ENCODE measurements around the gene RAB20.

Gene RAB20

DNA sequence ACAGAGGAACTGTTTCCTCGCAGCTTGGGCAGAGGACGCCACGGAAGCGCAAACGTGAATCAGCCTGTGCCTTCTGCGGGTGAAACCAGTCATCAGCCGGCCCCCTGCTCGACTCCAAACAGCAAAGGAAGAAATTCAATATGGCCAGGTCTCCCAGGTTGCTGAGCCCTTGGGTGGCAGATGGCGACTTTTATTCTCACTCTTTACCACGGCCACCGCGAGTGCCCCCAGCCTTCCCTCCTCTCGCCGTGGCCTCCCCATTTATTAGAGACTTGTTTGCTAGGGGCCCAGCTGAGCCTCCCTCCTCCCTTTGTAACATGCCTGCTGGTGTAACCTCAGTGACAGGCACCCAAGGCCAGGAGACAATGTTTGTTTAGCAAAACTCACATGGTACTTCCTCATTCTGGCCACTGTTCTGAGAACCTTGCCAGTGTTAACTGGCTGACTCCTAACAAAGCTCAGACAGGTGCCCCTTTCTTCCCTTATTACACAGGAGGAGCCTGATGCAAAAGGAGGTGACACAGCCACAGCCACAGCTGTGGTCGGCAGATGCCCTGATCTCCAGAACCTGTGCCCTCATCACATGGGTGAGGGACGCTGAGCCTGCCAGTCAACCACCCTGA is 5.8 kb downstream of the RAB20 start:
- Histone ChIP-seq H3K9me3 (ENCODE audit: control insufficient read depth, low read length) (no peaks in the 10 kb centered on the region), H3K4me3 (ENCODE audit: insufficient read depth, low read depth, low read length) (no peak overlapping the region), H3K4me1 (ENCODE audit: control insufficient read depth, insufficient read depth, low read length) (peaks cover 7% of the 10 kb centered on the region), H3K27ac (ENCODE audit: insufficient read depth, low read depth, low read length, poor library complexity, severe bottlenecking) (no peak overlapping the region), H3K36me3 (ENCODE audit: control insufficient read depth, insufficient read depth, low read length) (no peaks in the 10 kb centered on the region), H3K27me3 (ENCODE audit: control insufficient read depth, insufficient read depth, low read length, poor library complexity, severe bottlenecking) (peaks cover 17% of the 10 kb centered on the region)
- 93 to 94% methylated on average over 16 of the region's 16 CpGs for WGBS, 2 experiments

DNA sequence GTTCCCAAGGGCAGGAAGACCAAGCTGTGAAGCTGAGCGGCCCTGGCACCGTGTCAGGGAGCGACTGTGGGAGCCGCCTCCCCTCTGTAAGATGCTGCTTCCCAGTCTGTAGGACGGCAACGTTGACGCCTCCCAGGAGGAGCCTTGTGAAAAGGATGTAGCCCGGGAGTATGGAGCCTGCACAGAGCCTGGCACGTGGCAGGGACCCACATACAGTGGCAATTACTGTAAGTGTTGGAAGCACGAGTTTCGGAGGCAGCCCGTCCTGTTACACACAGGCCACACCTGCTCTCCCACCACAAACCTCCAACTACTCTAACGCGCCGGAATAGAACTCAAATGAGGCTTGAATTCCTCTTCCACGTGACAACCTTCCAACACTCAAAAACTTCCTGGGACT is 6.6 kb downstream of the RAB20 start:
- H3K9me3 ChIP-seq (ENCODE audit: control insufficient read depth, low read length) = no peaks in the 10 kb centered on the region
- no peak overlapping the region for H3K4me3 ChIP-seq (ENCODE audit: insufficient read depth, low read depth, low read length)
- peaks cover 9% of the 10 kb centered on the region for H3K27me3 ChIP-seq (ENCODE audit: control insufficient read depth, insufficient read depth, low read length, poor library complexity, severe bottlenecking)
- no peaks in the 10 kb centered on the region for H3K36me3 ChIP-seq (ENCODE audit: control insufficient read depth, insufficient read depth, low read length)
- 87 to 91% methylated on average over 16 of the region's 16 CpGs for WGBS, 2 experiments
- H3K27ac ChIP-seq (ENCODE audit: insufficient read depth, low read depth, low read length, poor library complexity, severe bottlenecking) = no peak overlapping the region
- H3K4me1 ChIP-seq (ENCODE audit: control insufficient read depth, insufficient read depth, low read length) = peaks cover 7% of the 10 kb centered on the region

DNA sequence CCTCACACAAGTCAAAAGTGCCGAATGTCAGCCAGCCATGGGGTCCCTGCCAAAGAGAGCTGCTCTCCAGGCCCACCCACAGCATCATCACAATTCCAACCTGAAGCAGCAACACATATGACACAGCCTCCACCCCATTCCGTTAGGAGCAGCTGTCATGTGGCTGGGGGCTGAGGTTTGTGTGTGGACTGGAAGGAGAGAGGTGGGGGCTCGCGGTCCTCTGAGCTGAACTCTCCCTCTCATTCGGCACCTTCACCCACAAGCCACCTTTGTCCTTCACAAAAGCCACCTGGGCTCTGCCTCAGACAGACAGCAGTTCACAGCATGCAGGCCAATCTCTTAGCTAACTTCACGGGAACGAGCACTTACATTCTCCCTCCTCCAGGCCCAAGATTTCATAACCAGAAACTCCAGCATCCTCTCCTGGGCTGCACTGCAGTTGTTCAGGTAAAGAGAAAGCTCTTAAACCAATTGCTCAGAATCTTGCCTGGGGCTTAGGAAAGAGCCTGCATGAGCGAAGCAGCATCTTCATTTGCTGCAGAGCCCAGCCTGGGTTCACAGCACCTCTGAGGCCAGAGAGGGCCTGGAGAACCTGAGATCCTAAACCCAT is 7.2 kb downstream of the RAB20 start:
- Histone ChIP-seq H3K4me3 (ENCODE audit: insufficient read depth, low read depth, low read length) (no peak overlapping the region), H3K4me1 (ENCODE audit: control insufficient read depth, insufficient read depth, low read length) (peaks cover 7% of the 10 kb centered on the region), H3K27ac (ENCODE audit: insufficient read depth, low read depth, low read length, poor library complexity, severe bottlenecking) (no peak overlapping the region), H3K36me3 (ENCODE audit: control insufficient read depth, insufficient read depth, low read length) (no peaks in the 10 kb centered on the region), H3K9me3 (ENCODE audit: control insufficient read depth, low read length) (no peaks in the 10 kb centered on the region), H3K27me3 (ENCODE audit: control insufficient read depth, insufficient read depth, low read length, poor library complexity, severe bottlenecking) (peaks cover 3% of the 10 kb centered on the region)
- 73 to 78% methylated on average over 6 to 8 of the region's 8 CpGs for WGBS, 2 experiments

DNA sequence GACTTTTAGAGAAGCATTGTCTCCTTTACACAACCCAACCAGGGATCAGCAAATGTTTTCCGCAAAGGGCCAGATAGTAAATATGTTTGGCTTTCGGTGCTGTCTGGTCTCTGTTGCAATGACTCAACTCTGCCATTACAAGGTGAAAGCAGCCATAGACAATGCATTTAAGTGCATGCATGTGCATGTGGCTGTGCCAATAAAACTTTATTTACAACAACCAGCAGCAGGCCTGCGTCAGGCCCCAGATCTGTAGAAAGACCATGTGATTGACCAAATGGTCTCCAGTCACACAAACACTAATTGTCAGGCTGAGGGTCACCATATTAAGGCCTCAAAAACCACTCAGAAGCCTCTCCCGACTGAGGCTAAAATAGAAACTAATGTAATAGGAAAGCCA is 8.1 kb downstream of the RAB20 start:
- no peak overlapping the region for H3K4me3 ChIP-seq (ENCODE audit: insufficient read depth, low read depth, low read length)
- WGBS, 2 experiments = 83 to 89% methylated on average over 4 of the region's 4 CpGs
- H3K27ac ChIP-seq (ENCODE audit: insufficient read depth, low read depth, low read length, poor library complexity, severe bottlenecking) = no peak overlapping the region
- H3K36me3 ChIP-seq (ENCODE audit: control insufficient read depth, insufficient read depth, low read length) = no peaks in the 10 kb centered on the region
- H3K27me3 ChIP-seq (ENCODE audit: control insufficient read depth, insufficient read depth, low read length, poor library complexity, severe bottlenecking) = no peaks in the 10 kb centered on the region
- H3K9me3 ChIP-seq (ENCODE audit: control insufficient read depth, low read length) = no peaks in the 10 kb centered on the region
- H3K4me1 ChIP-seq (ENCODE audit: control insufficient read depth, insufficient read depth, low read length) = peaks cover 7% of the 10 kb centered on the region

DNA sequence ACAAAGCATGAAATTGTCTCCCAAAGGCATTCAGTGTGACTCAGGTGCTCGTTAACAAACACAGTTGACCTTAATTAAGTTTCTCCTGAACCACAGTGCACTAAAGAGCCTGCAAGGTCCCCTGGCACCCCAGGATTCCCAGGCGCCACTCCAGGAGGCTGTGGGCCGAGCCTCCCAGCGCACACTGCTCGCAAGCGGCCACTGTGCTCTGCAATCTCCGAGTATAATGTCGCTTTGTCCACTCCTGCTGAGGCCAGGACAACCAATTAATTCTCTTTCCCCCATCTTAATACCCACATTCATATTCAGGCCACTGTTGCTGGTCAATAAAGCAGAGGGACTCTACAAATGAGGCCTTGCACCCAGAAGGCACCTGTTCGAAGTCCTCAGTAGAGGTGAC is 8.8 kb downstream of the RAB20 start:
- H3K36me3 ChIP-seq (ENCODE audit: control insufficient read depth, insufficient read depth, low read length) = no peaks in the 10 kb centered on the region
- no peaks in the 10 kb centered on the region for H3K9me3 ChIP-seq (ENCODE audit: control insufficient read depth, low read length)
- H3K4me3 ChIP-seq (ENCODE audit: insufficient read depth, low read depth, low read length) = no peak overlapping the region
- peaks cover 7% of the 10 kb centered on the region for H3K4me1 ChIP-seq (ENCODE audit: control insufficient read depth, insufficient read depth, low read length)
- H3K27ac ChIP-seq (ENCODE audit: insufficient read depth, low read depth, low read length, poor library complexity, severe bottlenecking) = no peak overlapping the region
- no peaks in the 10 kb centered on the region for H3K27me3 ChIP-seq (ENCODE audit: control insufficient read depth, insufficient read depth, low read length, poor library complexity, severe bottlenecking)
- whole genome bisulfite sequencing, 2 experiments = 95 to 96% methylated on average over 9 of the region's 9 CpGs

DNA sequence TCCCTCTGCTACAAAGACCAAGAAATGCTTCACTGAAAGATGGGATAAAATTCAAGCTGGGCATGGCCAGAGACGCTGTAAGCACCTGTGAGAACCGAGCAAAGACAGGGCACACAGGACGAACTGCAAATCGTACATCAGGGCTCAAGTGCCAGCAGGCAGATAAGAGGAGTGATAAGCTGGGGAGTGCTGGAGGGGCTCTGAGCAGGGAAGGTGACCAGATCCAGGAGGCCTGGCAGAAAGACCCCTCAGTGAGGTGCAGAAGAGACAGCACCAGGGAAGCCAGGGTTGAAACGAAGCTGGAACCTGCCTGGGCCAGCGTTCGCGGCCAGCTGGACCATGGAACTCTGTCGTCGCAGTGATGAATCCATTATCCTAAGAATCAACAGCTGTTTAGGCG is 10.2 kb downstream of the RAB20 start:
- H3K4me1 ChIP-seq (ENCODE audit: control insufficient read depth, insufficient read depth, low read length) = peaks cover 7% of the 10 kb centered on the region

DNA sequence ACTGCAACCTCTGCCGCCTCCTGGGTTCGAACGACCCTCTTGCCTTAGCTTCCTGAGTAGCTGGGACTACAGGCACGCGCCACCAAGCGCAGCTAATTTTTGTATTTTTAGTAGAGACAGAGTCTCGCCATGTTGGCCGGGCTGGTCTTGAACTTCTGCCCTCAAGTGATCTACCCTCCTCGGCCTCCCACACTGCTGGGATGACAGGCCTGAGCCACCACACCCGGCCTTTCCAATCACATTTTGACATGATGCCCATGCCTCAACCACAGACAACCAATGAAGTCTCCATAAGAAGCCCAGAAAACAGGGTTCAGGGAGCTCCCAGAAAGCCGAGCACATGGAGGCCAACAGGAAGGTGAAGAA is 11.7 kb downstream of the RAB20 start:
- Histone ChIP-seq H3K27ac (ENCODE audit: insufficient read depth, low read depth, low read length, poor library complexity, severe bottlenecking) (no peak overlapping the region), H3K27me3 (ENCODE audit: control insufficient read depth, insufficient read depth, low read length, poor library complexity, severe bottlenecking) (no peaks in the 10 kb centered on the region), H3K4me3 (ENCODE audit: insufficient read depth, low read depth, low read length) (no peak overlapping the region), H3K4me1 (ENCODE audit: control insufficient read depth, insufficient read depth, low read length) (peaks cover 7% of the 10 kb centered on the region), H3K9me3 (ENCODE audit: control insufficient read depth, low read length) (no peaks in the 10 kb centered on the region), H3K36me3 (ENCODE audit: control insufficient read depth, insufficient read depth, low read length) (no peaks in the 10 kb centered on the region)
- 92 to 95% methylated on average over 11 of the region's 11 CpGs for WGBS, 2 experiments

More for the DNA sequence above, 10.2 kb downstream of the RAB20 start:
- H3K27me3 ChIP-seq (ENCODE audit: control insufficient read depth, insufficient read depth, low read length, poor library complexity, severe bottlenecking) = no peaks in the 10 kb centered on the region
- no peaks in the 10 kb centered on the region for H3K9me3 ChIP-seq (ENCODE audit: control insufficient read depth, low read length)
- no peak overlapping the region for H3K4me3 ChIP-seq (ENCODE audit: insufficient read depth, low read depth, low read length)
- no peaks in the 10 kb centered on the region for H3K36me3 ChIP-seq (ENCODE audit: control insufficient read depth, insufficient read depth, low read length)
- 94 to 96% methylated on average over 11 of the region's 11 CpGs for WGBS, 2 experiments
- no peak overlapping the region for H3K27ac ChIP-seq (ENCODE audit: insufficient read depth, low read depth, low read length, poor library complexity, severe bottlenecking)

DNA sequence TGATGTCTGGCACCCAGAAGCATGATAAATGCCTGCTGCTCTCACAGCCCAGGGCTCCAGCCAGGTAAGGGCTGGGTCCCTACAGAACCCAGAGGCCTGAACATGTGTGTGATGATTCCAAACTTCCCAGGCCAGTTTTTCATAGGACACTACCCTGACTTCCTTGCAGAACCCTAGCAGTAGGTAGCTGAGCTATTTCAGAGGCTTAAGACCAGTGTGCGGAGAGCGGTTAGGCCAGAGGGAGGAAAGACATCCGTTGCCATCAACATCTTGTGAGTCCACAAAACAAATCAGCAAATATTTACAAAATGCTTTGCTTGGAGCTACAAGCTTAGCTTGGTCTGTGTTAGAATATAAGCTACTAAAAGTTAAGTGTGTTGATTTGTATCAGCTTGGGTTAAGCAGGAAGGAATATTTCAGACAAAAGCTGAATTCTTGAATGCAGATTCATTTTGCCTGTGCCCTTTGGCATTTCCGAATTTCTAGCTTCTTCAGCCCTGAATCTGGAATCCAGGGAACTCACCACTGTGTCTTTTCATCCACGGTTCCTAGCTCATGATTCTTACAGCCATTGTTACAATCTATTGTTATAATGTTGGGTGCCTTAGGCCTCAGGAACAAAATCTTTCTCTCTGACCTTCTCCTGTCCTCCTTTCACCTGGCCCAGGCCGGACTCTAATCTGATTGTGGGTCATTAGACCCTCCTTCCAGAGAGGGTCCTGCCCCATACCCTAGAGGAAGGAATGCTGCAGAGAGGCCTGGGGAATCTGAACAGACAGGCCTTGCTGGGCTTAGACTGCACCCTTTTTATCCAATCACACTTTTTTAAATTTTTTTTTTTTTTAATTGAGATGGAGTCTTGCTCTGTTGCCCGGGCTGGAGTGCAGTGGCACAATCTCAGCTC is 12.4 kb downstream of the RAB20 start:
- no peaks in the 10 kb centered on the region for H3K9me3 ChIP-seq (ENCODE audit: control insufficient read depth, low read length)
- 89 to 94% methylated on average over 7 of the region's 7 CpGs for WGBS, 2 experiments
- no peaks in the 10 kb centered on the region for H3K27me3 ChIP-seq (ENCODE audit: control insufficient read depth, insufficient read depth, low read length, poor library complexity, severe bottlenecking)
- no peaks in the 10 kb centered on the region for H3K36me3 ChIP-seq (ENCODE audit: control insufficient read depth, insufficient read depth, low read length)
- H3K27ac ChIP-seq (ENCODE audit: insufficient read depth, low read depth, low read length, poor library complexity, severe bottlenecking) = no peak overlapping the region
- peaks cover 1% of the 10 kb centered on the region for H3K4me1 ChIP-seq (ENCODE audit: control insufficient read depth, insufficient read depth, low read length)
- H3K4me3 ChIP-seq (ENCODE audit: insufficient read depth, low read depth, low read length) = no peak overlapping the region

DNA sequence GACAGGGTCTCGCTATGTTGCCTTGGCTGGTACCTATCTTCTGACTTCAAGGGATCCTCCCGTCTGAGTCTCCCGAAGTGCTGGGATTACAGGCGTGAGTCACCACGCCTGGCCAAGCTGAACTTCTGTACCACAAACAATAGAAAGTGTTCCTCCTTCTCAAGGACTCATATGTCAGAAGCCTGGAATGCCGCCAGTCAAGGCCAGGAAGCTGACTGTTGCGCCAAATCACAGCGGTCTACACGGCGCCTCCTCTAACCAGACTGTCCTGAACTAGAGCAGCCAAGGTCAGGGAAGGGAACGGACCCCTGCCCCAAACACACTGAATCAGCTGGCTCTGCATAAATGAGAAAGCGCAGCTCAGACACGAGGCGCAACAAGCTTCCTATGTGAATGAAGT is 14.6 kb downstream of the RAB20 start:
- H3K27me3 ChIP-seq (ENCODE audit: control insufficient read depth, insufficient read depth, low read length, poor library complexity, severe bottlenecking) = no peaks in the 10 kb centered on the region
- no peak overlapping the region for H3K27ac ChIP-seq (ENCODE audit: insufficient read depth, low read depth, low read length, poor library complexity, severe bottlenecking)
- no peaks in the 10 kb centered on the region for H3K36me3 ChIP-seq (ENCODE audit: control insufficient read depth, insufficient read depth, low read length)
- WGBS, 2 experiments = 93 to 95% methylated on average over 14 of the region's 14 CpGs
- no peaks in the 10 kb centered on the region for H3K4me1 ChIP-seq (ENCODE audit: control insufficient read depth, insufficient read depth, low read length)
- H3K4me3 ChIP-seq (ENCODE audit: insufficient read depth, low read depth, low read length) = no peak overlapping the region
- no peaks in the 10 kb centered on the region for H3K9me3 ChIP-seq (ENCODE audit: control insufficient read depth, low read length)

DNA sequence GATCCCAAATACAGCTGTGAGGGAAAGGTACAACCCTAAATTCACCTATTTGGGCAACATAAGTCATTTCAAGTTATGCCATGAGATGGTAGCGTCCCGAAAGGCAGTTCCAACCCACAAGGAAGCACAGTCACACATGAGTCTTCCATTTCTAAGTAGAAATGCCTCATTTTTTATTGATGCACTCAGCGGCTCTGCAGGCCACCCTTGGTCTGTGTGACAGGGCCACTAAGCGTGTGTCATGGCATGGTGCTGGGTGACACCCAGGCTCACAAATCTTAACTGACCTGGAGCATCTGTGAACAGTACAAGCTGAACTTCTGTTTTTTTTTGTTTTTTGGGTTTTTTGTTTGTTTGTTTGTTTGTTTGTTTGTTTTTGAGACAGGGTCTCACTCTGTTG is 15.1 kb downstream of the RAB20 start:
- H3K36me3 ChIP-seq (ENCODE audit: control insufficient read depth, insufficient read depth, low read length) = no peaks in the 10 kb centered on the region
- no peak overlapping the region for H3K4me3 ChIP-seq (ENCODE audit: insufficient read depth, low read depth, low read length)
- H3K9me3 ChIP-seq (ENCODE audit: control insufficient read depth, low read length) = no peaks in the 10 kb centered on the region
- 92 to 93% methylated on average over 4 of the region's 4 CpGs for WGBS, 2 experiments
- no peak overlapping the region for H3K27ac ChIP-seq (ENCODE audit: insufficient read depth, low read depth, low read length, poor library complexity, severe bottlenecking)
- no peaks in the 10 kb centered on the region for H3K4me1 ChIP-seq (ENCODE audit: control insufficient read depth, insufficient read depth, low read length)
- H3K27me3 ChIP-seq (ENCODE audit: control insufficient read depth, insufficient read depth, low read length, poor library complexity, severe bottlenecking) = no peaks in the 10 kb centered on the region
